ENCODE results near the gene LAGE3.

- TF ChIP-seq, protein P1, sequence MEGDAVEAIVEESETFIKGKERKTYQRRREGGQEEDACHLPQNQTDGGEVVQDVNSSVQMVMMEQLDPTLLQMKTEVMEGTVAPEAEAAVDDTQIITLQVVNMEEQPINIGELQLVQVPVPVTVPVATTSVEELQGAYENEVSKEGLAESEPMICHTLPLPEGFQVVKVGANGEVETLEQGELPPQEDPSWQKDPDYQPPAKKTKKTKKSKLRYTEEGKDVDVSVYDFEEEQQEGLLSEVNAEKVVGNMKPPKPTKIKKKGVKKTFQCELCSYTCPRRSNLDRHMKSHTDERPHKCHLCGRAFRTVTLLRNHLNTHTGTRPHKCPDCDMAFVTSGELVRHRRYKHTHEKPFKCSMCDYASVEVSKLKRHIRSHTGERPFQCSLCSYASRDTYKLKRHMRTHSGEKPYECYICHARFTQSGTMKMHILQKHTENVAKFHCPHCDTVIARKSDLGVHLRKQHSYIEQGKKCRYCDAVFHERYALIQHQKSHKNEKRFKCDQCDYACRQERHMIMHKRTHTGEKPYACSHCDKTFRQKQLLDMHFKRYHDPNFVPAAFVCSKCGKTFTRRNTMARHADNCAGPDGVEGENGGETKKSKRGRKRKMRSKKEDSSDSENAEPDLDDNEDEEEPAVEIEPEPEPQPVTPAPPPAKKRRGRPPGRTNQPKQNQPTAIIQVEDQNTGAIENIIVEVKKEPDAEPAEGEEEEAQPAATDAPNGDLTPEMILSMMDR (IDR thresholded peaks at IDR 0.05), result no peak
- TF ChIP-seq POLR2A (IDR thresholded peaks at IDR 0.05) (no peak), POLR2AphosphoS5 (IDR thresholded peaks at IDR 0.05; ENCODE audit: insufficient read depth in 1 of 2, low read depth in 1 of 2) (peak in 1 of 2 donors; percentile 12)
Observed at GRCh38 chrX:154516656-154517100, 37.6 kb upstream of the LAGE3 start.
